Adrenal gland (tissue), 5 donors: ENCODE results near the gene PIP4K2B.
A peak's percentile ranks its signal among the peaks of the same experiment; 100 is the strongest.

ENCODE experiments used
- POLR2A ChIP-seq, 2 donors: fragments of 450-650 bp; IDR thresholded peaks; one replicate each; pipeline ENCODE4 v1.6.1; 2017; ENCODE audit warnings: antibody characterized with exemption in 2 of 2, mild to moderate bottlenecking in 2 of 2, moderate library complexity in 1 of 2
- TF ChIP-seq, protein P1 (sequence below), 6 experiments: fragments of 450-650 bp in 4 of 6; fragments of 200-600 bp in 2 of 6; sonication (generic) in 1 of 6; IDR thresholded peaks; 1 replicate in 5 of 6; 2 replicates in 1 of 6; pipeline versions ENCODE4 v1.5.1 to v1.8.0; 2016 to 2021; ENCODE audit warnings: antibody characterized with exemption in 6 of 6, mild to moderate bottlenecking in 2 of 6, moderate library complexity in 1 of 6
- donor health status: DM: no; HTN: no; CAD: no.

GRCh38 chr17:38735161-38735997, 64.0 kb downstream of the PIP4K2B start:
- TF ChIP-seq, protein P1, sequence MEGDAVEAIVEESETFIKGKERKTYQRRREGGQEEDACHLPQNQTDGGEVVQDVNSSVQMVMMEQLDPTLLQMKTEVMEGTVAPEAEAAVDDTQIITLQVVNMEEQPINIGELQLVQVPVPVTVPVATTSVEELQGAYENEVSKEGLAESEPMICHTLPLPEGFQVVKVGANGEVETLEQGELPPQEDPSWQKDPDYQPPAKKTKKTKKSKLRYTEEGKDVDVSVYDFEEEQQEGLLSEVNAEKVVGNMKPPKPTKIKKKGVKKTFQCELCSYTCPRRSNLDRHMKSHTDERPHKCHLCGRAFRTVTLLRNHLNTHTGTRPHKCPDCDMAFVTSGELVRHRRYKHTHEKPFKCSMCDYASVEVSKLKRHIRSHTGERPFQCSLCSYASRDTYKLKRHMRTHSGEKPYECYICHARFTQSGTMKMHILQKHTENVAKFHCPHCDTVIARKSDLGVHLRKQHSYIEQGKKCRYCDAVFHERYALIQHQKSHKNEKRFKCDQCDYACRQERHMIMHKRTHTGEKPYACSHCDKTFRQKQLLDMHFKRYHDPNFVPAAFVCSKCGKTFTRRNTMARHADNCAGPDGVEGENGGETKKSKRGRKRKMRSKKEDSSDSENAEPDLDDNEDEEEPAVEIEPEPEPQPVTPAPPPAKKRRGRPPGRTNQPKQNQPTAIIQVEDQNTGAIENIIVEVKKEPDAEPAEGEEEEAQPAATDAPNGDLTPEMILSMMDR (IDR thresholded peaks at IDR 0.05), result peak; percentile 81 to 99 (median 96)
- TF ChIP-seq POLR2A (IDR thresholded peaks at IDR 0.05), result peak in 1 of 2 donors; percentile 17
